HG02610 (cell line): ENCODE measurements around the gene HAGH.

Source experiments
- ATAC-seq: cut with Tn5 transposase; IDR thresholded peaks from one replicate; pipeline ENCODE4 v1.9.1; 2021; ENCODE audit warnings: mild to moderate bottlenecking, moderate library complexity; ENCODE audit not compliant: unreplicated experiment

Gene HAGH

DNA sequence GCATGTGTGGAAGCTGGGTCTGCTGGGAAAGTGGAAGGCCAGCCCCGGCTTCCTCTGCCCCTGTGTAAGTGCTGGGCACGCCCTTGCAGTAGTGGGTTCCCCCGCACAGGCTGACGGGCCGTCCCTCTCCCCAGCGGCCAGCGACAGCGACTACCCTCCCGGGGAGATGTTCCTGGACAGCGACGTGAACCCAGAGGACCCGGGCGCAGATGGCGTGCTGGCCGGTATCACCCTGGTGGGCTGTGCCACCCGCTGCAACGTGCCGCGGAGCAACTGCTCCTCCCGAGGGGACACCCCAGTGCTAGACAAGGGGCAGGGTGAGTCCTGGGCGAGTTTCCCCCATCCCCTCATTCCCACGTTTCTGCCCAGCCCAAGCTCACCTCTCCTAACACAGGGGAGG lies 60.8 kb downstream of the HAGH start:
- ATAC-seq: no peak

DNA sequence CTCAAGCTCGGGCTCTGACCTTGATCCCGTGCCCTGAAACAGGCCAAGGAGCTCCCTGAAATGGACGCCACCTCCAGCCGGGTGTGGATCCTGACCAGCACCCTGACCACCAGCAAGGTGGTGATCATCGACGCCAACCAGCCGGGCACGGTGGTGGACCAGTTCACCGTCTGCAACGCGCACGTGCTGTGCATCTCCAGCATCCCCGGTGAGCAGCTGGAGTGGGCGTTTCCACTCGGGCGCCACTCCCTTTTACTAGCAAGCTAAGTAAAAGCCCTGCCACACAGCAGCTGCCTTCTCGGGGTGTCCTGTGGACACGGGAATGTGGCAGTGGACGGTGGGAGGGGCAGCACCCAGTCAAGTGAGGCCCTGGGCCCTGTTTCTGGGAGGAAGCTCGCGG lies 61.7 kb downstream of the HAGH start:
- no peak for ATAC-seq

DNA sequence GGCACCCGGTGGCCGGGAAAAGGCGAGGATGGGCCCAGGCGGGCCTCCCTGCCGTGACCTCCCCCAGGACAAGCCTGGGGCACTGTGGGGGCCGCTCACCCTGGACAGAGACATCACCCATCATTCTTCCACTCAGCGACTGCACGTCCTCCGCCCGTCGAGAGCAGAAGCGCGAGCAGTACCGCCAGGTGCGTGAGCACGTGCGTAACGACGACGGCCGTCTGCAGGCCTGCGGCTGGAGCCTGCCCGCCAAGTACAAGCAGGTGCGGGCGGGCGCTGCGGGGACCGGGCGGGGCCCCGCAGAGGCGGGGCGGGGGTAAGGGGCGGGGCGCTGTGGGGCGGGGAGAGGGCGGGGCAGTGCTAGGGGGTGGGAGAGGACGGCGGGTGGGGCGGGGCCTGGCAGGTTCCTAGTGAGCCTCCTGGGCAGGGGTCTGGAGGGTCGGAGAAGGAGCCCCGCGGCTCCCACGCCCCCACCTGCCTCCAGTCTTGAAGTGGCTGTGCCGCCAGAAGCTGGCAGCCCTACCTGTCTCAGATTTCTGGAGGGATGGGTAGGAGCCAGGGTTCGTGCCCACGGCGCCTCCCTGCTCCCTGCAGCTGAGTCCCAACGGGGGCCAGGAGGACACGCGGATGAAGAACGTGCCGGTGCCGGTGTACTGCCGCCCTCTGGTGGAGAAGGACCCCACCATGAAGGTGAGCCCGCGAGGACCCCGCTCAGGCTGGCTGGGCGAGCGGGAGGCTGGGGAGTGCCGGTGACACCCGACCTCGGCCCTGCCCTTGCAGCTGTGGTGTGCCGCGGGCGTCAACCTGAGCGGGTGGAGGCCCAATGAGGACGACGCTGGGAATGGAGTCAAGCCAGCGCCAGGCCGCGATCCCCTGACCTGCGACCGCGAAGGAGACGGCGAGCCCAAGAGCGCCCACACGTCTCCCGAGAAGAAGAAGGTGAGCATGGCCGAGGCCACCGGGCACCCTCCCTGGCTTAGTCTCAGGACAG lies 62.8 kb downstream of the HAGH start:
- no peak for ATAC-seq

DNA sequence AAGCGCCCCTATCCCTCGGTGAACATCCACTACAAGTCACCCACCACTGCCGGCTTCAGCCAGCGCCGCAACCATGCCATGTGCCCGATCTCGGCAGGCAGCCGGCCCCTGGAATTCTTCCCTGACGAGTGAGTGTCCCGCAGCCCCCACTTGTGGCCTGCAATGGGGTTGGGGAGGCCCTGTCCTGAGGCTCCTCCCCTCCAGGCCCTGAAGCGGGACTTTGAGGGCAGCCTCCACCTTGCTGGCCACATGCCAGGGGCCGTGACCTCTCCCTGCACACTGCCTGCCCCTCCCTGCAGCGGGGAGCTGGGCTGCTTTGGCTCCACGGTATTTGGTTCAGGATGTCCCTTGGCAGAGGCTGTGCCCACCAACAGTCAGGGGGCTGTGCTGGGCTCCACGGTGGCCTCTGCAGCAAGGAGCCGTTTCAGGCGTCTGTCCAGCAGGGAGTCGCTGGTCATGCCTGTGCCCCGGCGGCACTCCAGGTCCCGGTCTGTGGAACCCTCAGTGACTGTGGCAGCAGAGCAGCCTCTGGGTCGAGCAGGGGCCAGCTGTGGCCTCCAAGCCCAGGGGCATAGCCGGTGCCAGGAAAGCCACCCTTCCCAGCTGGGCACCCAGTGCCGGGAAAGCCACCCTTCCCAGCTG lies 63.6 kb downstream of the HAGH start:
- no peak for ATAC-seq

DNA sequence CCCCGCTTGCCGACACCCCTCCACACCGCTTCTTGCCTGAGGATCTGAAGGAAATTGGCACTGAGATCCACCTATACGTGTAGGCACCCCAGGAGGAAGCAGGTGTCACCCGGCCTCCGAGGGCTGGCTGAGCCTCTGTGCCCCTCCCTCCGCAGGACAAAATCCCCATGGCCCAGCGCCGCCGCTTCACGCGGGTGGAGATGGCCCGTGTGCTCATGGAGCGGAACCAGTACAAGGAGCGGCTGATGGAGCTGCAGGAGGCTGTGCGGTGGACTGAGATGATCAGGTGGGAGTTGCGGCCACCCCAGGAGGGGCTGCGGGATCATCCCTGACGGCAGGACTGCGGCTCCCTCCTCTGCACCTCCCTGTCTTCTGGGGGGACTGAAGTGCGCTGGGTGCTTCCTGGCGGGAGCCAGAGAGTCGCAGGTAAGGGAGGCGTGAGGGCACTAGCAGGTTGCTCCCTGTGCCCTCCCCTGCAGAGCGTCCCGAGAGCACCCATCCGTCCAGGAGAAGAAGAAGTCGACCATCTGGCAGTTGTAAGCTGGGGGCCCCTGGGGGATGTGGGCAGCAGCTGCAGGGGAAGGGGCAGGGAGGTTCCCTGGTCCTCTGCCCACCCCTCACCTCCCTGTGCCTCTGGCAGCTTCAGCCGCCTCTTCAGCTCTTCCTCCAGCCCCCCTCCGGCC lies 64.3 kb downstream of the HAGH start:
- ATAC-seq: no peak

DNA sequence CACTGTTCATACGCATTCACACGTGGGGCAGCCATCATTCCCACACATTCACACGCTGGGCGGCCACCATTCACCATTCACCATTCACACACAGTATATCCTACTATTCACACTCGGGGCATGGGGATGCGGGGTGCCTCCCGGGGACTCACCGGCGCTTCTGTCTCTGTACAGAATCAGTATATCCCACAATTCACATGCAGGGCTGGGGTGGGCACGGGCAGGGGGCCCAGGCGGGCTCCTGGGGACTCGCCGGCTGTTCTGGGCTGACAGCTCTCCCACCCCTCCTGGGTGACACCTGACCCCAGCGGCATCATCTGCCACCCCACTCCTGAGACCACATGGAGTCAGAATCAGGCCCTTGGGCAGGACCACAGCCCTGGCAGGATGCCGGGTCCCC lies 64.9 kb downstream of the HAGH start:
- ATAC-seq: no peak

DNA sequence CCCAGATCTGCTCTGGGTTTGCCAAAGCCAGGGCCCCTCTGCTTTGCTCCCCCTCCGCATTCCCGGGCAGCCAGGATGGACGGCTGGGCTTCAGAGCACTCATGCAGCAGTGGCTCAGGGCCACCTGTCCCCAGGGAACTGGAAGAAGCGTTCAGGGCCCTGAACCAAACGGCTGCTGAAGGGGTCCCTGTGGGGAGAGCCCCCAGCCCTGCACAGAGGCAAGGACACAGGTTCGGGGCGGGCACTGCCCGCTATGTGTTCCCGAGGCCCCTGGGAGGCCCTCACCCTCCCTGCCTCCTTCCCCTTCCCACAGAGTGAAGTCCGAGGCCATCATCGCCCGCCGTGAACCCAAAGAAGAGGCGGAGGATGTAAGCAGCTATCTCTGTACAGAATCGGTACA lies 65.7 kb downstream of the HAGH start:
- no peak for ATAC-seq

DNA sequence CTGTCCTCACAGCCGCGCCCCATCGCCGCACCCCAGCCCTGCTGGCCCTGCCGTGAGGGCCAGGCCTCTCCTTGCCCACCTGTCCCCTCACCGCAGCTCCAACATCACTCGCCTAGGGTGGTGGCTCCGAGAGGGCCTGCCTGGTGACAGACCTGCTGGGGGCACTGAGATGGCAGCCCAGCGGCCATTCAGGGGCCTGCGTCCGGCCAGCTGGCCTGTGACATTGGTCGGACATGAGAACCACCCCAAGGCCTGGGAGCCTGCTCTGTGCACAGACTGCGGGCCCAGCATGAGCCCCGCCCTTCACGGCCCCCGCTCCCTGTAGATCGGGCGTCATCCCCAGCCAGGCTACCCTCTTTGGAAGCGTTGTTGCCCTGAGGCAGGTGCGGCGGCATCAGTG lies 67.1 kb downstream of the HAGH start:
- ATAC-seq: no peak

DNA sequence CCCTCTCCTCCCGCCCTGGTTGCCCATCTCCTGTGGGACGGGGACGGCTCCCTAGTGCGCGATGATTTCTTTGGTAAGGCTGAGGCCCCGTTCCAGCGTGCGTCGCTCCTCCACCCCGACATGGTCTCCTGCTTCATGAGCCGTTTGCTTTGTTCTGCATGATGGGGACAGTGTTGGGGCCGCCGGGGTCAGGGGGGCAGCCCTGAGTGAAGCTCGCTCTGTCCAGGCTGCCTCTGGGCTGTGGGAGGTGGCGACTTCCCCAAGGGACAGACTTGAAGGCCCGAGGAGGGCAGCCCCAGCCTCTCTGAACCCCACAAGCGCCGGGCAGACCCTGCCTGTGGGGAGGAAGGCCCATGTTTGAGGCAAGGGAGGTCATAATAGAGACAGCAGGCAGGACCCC lies 67.7 kb downstream of the HAGH start:
- ATAC-seq: no peak

DNA sequence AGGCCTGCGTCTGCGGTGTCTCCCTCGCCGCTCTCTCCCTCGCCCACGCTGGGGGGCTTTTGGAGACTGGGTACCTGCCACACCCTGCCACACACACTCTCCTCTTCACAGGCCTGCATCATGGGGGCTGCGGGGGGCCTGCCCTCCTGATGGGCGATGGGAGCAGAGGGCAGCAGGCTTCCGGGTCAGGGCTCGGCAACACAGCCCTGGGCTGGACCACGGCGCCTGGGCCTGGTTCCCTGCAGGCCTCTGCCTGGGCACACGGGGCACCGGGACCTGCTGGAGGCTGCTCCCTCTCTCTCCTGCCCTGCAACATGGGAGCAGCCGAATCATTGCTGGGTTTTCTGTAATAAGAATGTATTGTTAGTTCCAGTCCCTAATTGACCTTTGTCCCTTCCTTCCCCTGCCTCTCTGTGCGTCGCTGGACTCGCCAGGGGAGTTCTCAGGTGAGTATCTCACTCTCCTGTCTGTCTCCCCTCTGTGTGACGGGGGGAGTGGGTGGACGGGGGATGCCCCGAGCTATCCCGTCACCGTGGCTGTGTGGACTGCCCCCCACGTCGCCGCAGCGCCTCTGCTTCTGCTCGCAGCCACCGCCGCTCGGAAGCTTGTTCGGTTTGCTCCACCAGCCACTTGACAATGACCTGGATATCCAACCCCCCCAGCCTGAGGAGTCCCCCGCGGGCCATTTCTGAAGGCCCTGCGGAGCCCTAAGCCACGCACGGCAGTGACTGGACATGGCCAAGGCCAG lies 68.7 kb downstream of the HAGH start:
- ATAC-seq: no peak
